Trophoblast cell (in vitro differentiated cells and primary cell): ENCODE data around the gene SEC14L6.
"Not testable (repeated sequence)": the region's sequence is repeated elsewhere in the genome, so short reads cannot be mapped to it uniquely, and the experiment has no call there.

Source experiments
- DNase-seq, 2 donors: peaks; one replicate each; pipeline ENCODE4 v3.0.0-alpha.2; 2016
- H2AFZ ChIP-seq: 2 replicates; pipeline ENCODE4 v1.6.1; 2013; ENCODE audit warnings: low read length, moderate library complexity, mild to moderate bottlenecking; ENCODE audit not compliant: insufficient read depth, poor library complexity
- H2AK5ac ChIP-seq: 2 replicates; pipeline ENCODE4 v1.6.1; 2013; ENCODE audit warnings: mild to moderate bottlenecking, low read length
- H2BK120ac ChIP-seq: 2 replicates; pipeline ENCODE4 v1.6.1; 2013; ENCODE audit warnings: low read length, mild to moderate bottlenecking, moderate library complexity; ENCODE audit not compliant: insufficient read depth, poor library complexity
- H2BK12ac ChIP-seq: 2 replicates; pipeline ENCODE4 v1.6.1; 2013; ENCODE audit warnings: mild to moderate bottlenecking, low read length, moderate library complexity
- H2BK5ac ChIP-seq: 2 replicates; pipeline ENCODE4 v1.6.1; 2013; ENCODE audit warnings: low read length, low read depth, moderate library complexity, mild to moderate bottlenecking; ENCODE audit not compliant: poor library complexity
- H3K14ac ChIP-seq: 2 replicates; pipeline ENCODE4 v1.6.1; 2013; ENCODE audit warnings: mild to moderate bottlenecking, low read length
- H3K18ac ChIP-seq: 2 replicates; pipeline ENCODE4 v1.6.1; 2013; ENCODE audit warnings: mild to moderate bottlenecking, low read length
- H3K23ac ChIP-seq: 2 replicates; pipeline ENCODE4 v1.6.1; 2013; ENCODE audit warnings: low read length
- H3K27ac ChIP-seq: 2 replicates; pipeline ENCODE4 v1.5.1; 2013; ENCODE audit warnings: low read depth, mild to moderate bottlenecking, inconsistent platforms, low read length, moderate library complexity
- H3K27me3 ChIP-seq: 2 replicates; pipeline ENCODE4 v1.6.1; 2013; ENCODE audit warnings: inconsistent platforms, mild to moderate bottlenecking, low read length, moderate library complexity; ENCODE audit not compliant: insufficient read depth
- H3K36me3 ChIP-seq, 2 experiments: 1 replicate in 1 of 2; 2 replicates in 1 of 2; pipeline ENCODE4 v1.6.1; 2013; ENCODE audit warnings: low read length in 2 of 2, mild to moderate bottlenecking in 2 of 2, moderate library complexity in 1 of 2; ENCODE audit not compliant: insufficient read depth in 2 of 2, control insufficient read depth in 1 of 2
- H3K4ac ChIP-seq: 2 replicates; pipeline ENCODE4 v1.6.1; 2013; ENCODE audit warnings: low read depth, mild to moderate bottlenecking, low read length, moderate library complexity
- H3K4me1 ChIP-seq, 2 experiments: 1 replicate in 1 of 2; 2 replicates in 1 of 2; pipeline ENCODE4 v1.6.1; 2013; ENCODE audit warnings: low read length in 2 of 2, mild to moderate bottlenecking in 2 of 2, moderate library complexity in 1 of 2; ENCODE audit not compliant: insufficient read depth in 2 of 2, control insufficient read depth in 1 of 2
- H3K4me2 ChIP-seq: 2 replicates; pipeline ENCODE4 v1.6.1; 2013; ENCODE audit warnings: inconsistent platforms, mild to moderate bottlenecking, low read length, moderate library complexity
- H3K4me3 ChIP-seq: 2 replicates; pipeline ENCODE4 v1.5.1; 2013; ENCODE audit warnings: mild to moderate bottlenecking, low read depth, low read length, inconsistent platforms
- H3K79me1 ChIP-seq: one replicate; pipeline ENCODE4 v1.6.1; 2013; ENCODE audit warnings: low read length
- H3K79me2 ChIP-seq: 2 replicates; pipeline ENCODE4 v1.6.1; 2013; ENCODE audit warnings: low read length, mild to moderate bottlenecking; ENCODE audit not compliant: control insufficient read depth, insufficient read depth, poor library complexity
- H3K9ac ChIP-seq: 2 replicates; pipeline ENCODE4 v1.6.1; 2013; ENCODE audit warnings: mild to moderate bottlenecking, low read length
- H3K9me3 ChIP-seq: 2 replicates; pipeline ENCODE4 v1.6.1; 2013; ENCODE audit warnings: low read depth, mild to moderate bottlenecking, control low read depth, inconsistent platforms, low read length; ENCODE audit not compliant: insufficient read depth
- H4K12ac ChIP-seq: 2 replicates; pipeline ENCODE4 v1.6.1; 2013; ENCODE audit warnings: low read depth, mild to moderate bottlenecking, low read length, moderate library complexity
- H4K8ac ChIP-seq: 2 replicates; pipeline ENCODE4 v1.6.1; 2013; ENCODE audit warnings: low read depth, mild to moderate bottlenecking, low read length, moderate library complexity
- H4K91ac ChIP-seq: one replicate; pipeline ENCODE4 v1.6.1; 2013; ENCODE audit warnings: low read depth, mild to moderate bottlenecking, low read length, moderate library complexity
- WGBS: extraction: QIAGEN DNeasy Blood & Tissue Kit; methylation state at CpG from one replicate; pipeline ENCODE4 v1.1.7; 2013; ENCODE audit warnings: missing lambda C conversion rate; ENCODE audit not compliant: insufficient read length, insufficient coverage; ENCODE audit errors: extremely low coverage; 5-methylcytosine and 5-hydroxymethylcytosine counted together

Gene SEC14L6

GRCh38 chr22:30552719-30553118, 6.2 kb upstream of the SEC14L6 start:
- no CpG with 5 or more reads among the region's 1 CpG for WGBS

GRCh38 chr22:30551813-30552212, 5.3 kb upstream of the SEC14L6 start:
- H3K9ac ChIP-seq, H3K4me3 ChIP-seq, H3K36me3 ChIP-seq, H2BK12ac ChIP-seq, H3K18ac ChIP-seq, H3K4me1 ChIP-seq, H3K79me2 ChIP-seq, H3K4ac ChIP-seq, H3K27ac ChIP-seq, H4K8ac ChIP-seq, H2BK120ac ChIP-seq, H3K23ac ChIP-seq, H3K79me1 ChIP-seq, H4K91ac ChIP-seq, H3K14ac ChIP-seq, H2AK5ac ChIP-seq, H3K27me3 ChIP-seq, H4K12ac ChIP-seq, H3K4me2 ChIP-seq, H2BK5ac ChIP-seq, DNase-seq, H2AFZ ChIP-seq, H3K9me3 ChIP-seq: not testable (repeated sequence)
- no CpG with 5 or more reads among the region's 3 CpGs for WGBS

More at GRCh38 chr22:30552719-30553118, 6.2 kb upstream of the SEC14L6 start:
- H3K36me3 ChIP-seq, result no peaks in the 10 kb centered on the region
- H2BK12ac ChIP-seq, result no peak overlapping the region
- no peaks in the 10 kb centered on the region for H3K27me3 ChIP-seq
- H4K8ac ChIP-seq, result no peak overlapping the region
- H3K27ac ChIP-seq, result no peak overlapping the region
- no peaks in the 10 kb centered on the region for H3K79me1 ChIP-seq
- no peak overlapping the region for H2BK120ac ChIP-seq
- no peak overlapping the region for H3K4me3 ChIP-seq
- H3K9me3 ChIP-seq, result peaks cover 1% of the 10 kb centered on the region
- no peak for DNase-seq
- H3K23ac ChIP-seq, result no peak overlapping the region
- H4K12ac ChIP-seq, result no peak overlapping the region
- no peak overlapping the region for H3K4me2 ChIP-seq
- no peaks in the 10 kb centered on the region for H3K79me2 ChIP-seq
- H4K91ac ChIP-seq, result no peak overlapping the region
- H2BK5ac ChIP-seq, result no peak overlapping the region
- H3K9ac ChIP-seq, result no peak overlapping the region
- no peak overlapping the region for H2AK5ac ChIP-seq
- H3K18ac ChIP-seq, result no peak overlapping the region
- H3K4ac ChIP-seq, result no peak overlapping the region
- no peak overlapping the region for H3K14ac ChIP-seq
- H2AFZ ChIP-seq, result no peak overlapping the region
- no peaks in the 10 kb centered on the region for H3K4me1 ChIP-seq

- H3K27me3 ChIP-seq, result peaks cover 14% of the 10 kb centered on the region
- no peak overlapping the region for H2BK120ac ChIP-seq
- H3K23ac ChIP-seq, result no peak overlapping the region
- no peak overlapping the region for H2BK5ac ChIP-seq
- no peak overlapping the region for H3K14ac ChIP-seq
- H3K9ac ChIP-seq, result no peak overlapping the region
- H2BK12ac ChIP-seq, result no peak overlapping the region
- WGBS, result no CpG with 5 or more reads among the region's 4 CpGs
- DNase-seq, result no peak
- no peak overlapping the region for H3K4me2 ChIP-seq
- H4K91ac ChIP-seq, result no peak overlapping the region
- no peaks in the 10 kb centered on the region for H3K4me1 ChIP-seq
- no peaks in the 10 kb centered on the region for H3K79me2 ChIP-seq
- peaks cover 3% of the 10 kb centered on the region for H3K9me3 ChIP-seq
- no peak overlapping the region for H3K4ac ChIP-seq
- H3K27ac ChIP-seq, result no peak overlapping the region
- no peak overlapping the region for H2AFZ ChIP-seq
- H3K18ac ChIP-seq, result no peak overlapping the region
- no peaks in the 10 kb centered on the region for H3K36me3 ChIP-seq
- no peaks in the 10 kb centered on the region for H3K79me1 ChIP-seq
- no peak overlapping the region for H4K12ac ChIP-seq
- H2AK5ac ChIP-seq, result no peak overlapping the region
- no peak overlapping the region for H3K4me3 ChIP-seq
- H4K8ac ChIP-seq, result no peak overlapping the region
Measured at GRCh38 chr22:30547188-30547587, 647 bp upstream of the SEC14L6 start.

- Histone ChIP-seq H2AK5ac (no peak overlapping the region), H3K4me2 (peak overlapping the region; percentile 76), H4K8ac (no peak overlapping the region), H3K18ac (no peak overlapping the region), H3K36me3 (no peaks in the 10 kb centered on the region), H3K4me1 (no peaks in the 10 kb centered on the region), H2BK5ac (no peak overlapping the region), H4K12ac (no peak overlapping the region), H3K4me3 (no peak overlapping the region), H3K27ac (no peak overlapping the region), H4K91ac (no peak overlapping the region), H2AFZ (no peak overlapping the region), H3K9ac (no peak overlapping the region), H3K4ac (no peak overlapping the region), H3K27me3 (peaks cover 16% of the 10 kb centered on the region), H3K14ac (no peak overlapping the region), H3K9me3 (peaks cover 7% of the 10 kb centered on the region), H2BK120ac (no peak overlapping the region), H3K79me2 (no peaks in the 10 kb centered on the region), H2BK12ac (no peak overlapping the region), H3K79me1 (no peaks in the 10 kb centered on the region), H3K23ac (no peak overlapping the region)
- WGBS, result no CpG with 5 or more reads among the region's 12 CpGs
- no peak for DNase-seq
Measured at GRCh38 chr22:30542811-30543188, 3.7 kb downstream of the SEC14L6 start.
